HEK293 (cell line): ENCODE results near the gene TMX2.

ENCODE experiments used
- SP2 ChIP-seq: fragments of 450-650 bp; formaldehyde crosslinking; IDR thresholded peaks from 2 replicates; pipeline ENCODE4 v1.5.1; 2016; ENCODE audit warnings: missing biosample characterization, missing genetic modification characterization
- ZBTB20 ChIP-seq: fragments of 450-650 bp; formaldehyde crosslinking; IDR thresholded peaks from 2 replicates; pipeline ENCODE4 v1.5.1; 2016; ENCODE audit warnings: missing biosample characterization, missing genetic modification characterization
- ZBTB7A ChIP-seq: fragments of 450-650 bp; formaldehyde crosslinking; IDR thresholded peaks from 2 replicates; pipeline ENCODE4 v1.5.1; 2016; ENCODE audit warnings: low read depth, missing biosample characterization, missing genetic modification characterization
- ZNF274 ChIP-seq, 2 experiments: fragments of 200-500 bp in 1 of 2; fragments of 450-650 bp in 1 of 2; sonication (Bioruptor generic) in 1 of 2; formaldehyde crosslinking in 1 of 2; IDR thresholded peaks; 2 replicates each; pipeline versions ENCODE4 v1.5.1 to v1.6.1; 2014 to 2016; ENCODE audit warnings: borderline replicate concordance in 1 of 2, inconsistent platforms in 1 of 2, low read length in 1 of 2, missing biosample characterization in 1 of 2, missing genetic modification characterization in 1 of 2
- ZNF660 ChIP-seq: fragments of 450-650 bp; IDR thresholded peaks from 2 replicates; pipeline ENCODE4 v1.5.1; 2018; ENCODE audit warnings: missing biosample characterization, mild to moderate bottlenecking, missing genetic modification characterization
- ZNF701 ChIP-seq: fragments of 450-650 bp; formaldehyde crosslinking; IDR thresholded peaks from 2 replicates; pipeline ENCODE4 v1.5.1; 2016; ENCODE audit warnings: missing biosample characterization, missing genetic modification characterization
- ZNF777 ChIP-seq: fragments of 450-650 bp; formaldehyde crosslinking; IDR thresholded peaks from 2 replicates; pipeline ENCODE4 v1.5.1; 2017; ENCODE audit warnings: missing biosample characterization, missing genetic modification characterization, borderline replicate concordance
- TF ChIP-seq, protein P1 (sequence below): fragments of 450-650 bp; formaldehyde crosslinking; IDR thresholded peaks from 2 replicates; pipeline ENCODE4 v1.5.1; 2016; ENCODE audit warnings: missing biosample characterization, missing genetic modification characterization

DNA sequence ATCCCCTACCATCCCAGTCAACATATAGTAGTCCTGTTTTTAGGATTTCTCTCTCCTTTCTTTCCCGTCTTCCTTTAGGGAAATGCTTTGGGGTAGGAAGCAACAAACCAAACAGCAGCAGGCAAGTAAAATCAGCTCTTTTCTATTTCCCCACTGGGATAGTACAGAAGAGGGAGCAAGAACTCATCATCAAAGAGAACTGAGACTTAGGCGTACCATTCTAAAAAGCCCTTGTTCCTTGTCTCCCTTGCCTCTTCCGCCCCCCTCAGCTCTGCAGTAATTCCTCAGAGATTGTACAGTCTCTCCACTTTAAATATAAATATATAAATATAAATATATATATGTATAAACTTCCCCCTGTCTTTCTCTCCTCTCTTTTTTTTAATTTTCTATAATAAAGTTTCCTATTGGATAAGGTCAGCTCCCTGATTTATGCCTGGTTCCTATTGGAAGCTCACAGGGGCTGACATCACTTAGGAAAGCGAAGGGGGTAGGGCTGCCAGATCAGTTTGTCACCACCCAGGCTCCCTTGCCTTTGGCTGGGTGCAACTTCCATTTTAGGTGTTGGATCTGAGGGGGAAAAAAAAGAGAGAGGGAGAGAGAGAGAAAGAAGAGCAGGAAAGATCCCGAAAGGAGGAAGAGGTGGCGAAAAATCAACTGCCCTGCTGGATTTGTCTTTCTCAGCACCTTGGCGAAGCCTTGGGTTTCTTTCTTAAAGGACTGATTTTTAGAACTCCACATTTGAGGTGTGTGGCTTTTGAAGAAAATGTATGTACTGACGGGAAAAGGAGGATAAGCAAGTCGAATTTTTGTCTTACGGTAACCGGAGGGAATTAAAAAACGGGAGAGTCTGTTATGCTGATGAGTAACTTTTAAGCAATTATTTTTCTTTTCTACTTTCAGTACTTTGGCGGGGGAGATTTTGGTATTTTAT is 49.2 kb downstream of the TMX2 start, which contains the start of gene CTNND1:
- no peak for TF ChIP-seq ZNF777 (tag by site-specific recombination)
- no peak for TF ChIP-seq ZBTB20 (tag by site-specific recombination)
- no peak for TF ChIP-seq ZNF274 (IDR thresholded peaks at IDR 0.05; ENCODE audit: low read length)
- no peak for TF ChIP-seq ZNF274 (tag by site-specific recombination; IDR thresholded peaks at IDR 0.05; ENCODE audit: borderline replicate concordance)
- TF ChIP-seq, protein P1, sequence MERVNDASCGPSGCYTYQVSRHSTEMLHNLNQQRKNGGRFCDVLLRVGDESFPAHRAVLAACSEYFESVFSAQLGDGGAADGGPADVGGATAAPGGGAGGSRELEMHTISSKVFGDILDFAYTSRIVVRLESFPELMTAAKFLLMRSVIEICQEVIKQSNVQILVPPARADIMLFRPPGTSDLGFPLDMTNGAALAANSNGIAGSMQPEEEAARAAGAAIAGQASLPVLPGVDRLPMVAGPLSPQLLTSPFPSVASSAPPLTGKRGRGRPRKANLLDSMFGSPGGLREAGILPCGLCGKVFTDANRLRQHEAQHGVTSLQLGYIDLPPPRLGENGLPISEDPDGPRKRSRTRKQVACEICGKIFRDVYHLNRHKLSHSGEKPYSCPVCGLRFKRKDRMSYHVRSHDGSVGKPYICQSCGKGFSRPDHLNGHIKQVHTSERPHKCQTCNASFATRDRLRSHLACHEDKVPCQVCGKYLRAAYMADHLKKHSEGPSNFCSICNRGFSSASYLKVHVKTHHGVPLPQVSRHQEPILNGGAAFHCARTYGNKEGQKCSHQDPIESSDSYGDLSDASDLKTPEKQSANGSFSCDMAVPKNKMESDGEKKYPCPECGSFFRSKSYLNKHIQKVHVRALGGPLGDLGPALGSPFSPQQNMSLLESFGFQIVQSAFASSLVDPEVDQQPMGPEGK, result peak; percentile 54; the same call in 1 of the 2 replicates
- peak; percentile 45 for TF ChIP-seq SP2 (tag by site-specific recombination)
- no peak for TF ChIP-seq ZNF701
- TF ChIP-seq ZNF660, result peak; percentile 21; the same call in 1 of the 2 replicates
- no peak for TF ChIP-seq ZBTB7A (tag by site-specific recombination)
